Skeletal muscle tissue (tissue), 4 donors: ENCODE results near the gene BDH1. TPM values are rescaled to one million over a fixed set of nuclear protein-coding genes. Genes with fewer than 3 reads are reported as not detected.
A peak's percentile ranks its signal among the peaks of the same experiment; 100 is the strongest.
"Not testable (repeated sequence)": the region's sequence is repeated elsewhere in the genome, so short reads cannot be mapped to it uniquely, and the experiment has no call there.

Experiments
- H3K27ac ChIP-seq: one replicate; pipeline ENCODE4 v1.7.0; 2013; ENCODE audit warnings: mild to moderate bottlenecking, low read depth, low read length, inconsistent platforms
- H3K27me3 ChIP-seq, 3 donors: one replicate each; pipeline ENCODE4 v1.7.0; 2013; ENCODE audit warnings: low read length in 3 of 3; ENCODE audit not compliant: control insufficient read depth in 3 of 3, insufficient read depth in 3 of 3
- H3K36me3 ChIP-seq, 3 donors: one replicate each; pipeline ENCODE4 v1.7.0; 2013; ENCODE audit warnings: low read length in 3 of 3; ENCODE audit not compliant: control insufficient read depth in 3 of 3, insufficient read depth in 3 of 3
- H3K4me1 ChIP-seq, 3 donors: one replicate each; pipeline ENCODE4 v1.7.0; 2013; ENCODE audit warnings: low read length in 3 of 3, mild to moderate bottlenecking in 3 of 3; ENCODE audit not compliant: control insufficient read depth in 3 of 3, insufficient read depth in 3 of 3
- H3K4me3 ChIP-seq, 3 donors: one replicate each; pipeline ENCODE4 v1.7.0; 2013; ENCODE audit warnings: low read length in 3 of 3
- H3K9ac ChIP-seq, 3 donors: one replicate each; pipeline ENCODE4 v1.7.0; 2013; ENCODE audit warnings: low read length in 3 of 3, mild to moderate bottlenecking in 3 of 3, moderate library complexity in 2 of 3, low read depth in 1 of 3
- H3K9me3 ChIP-seq, 3 donors: one replicate each; pipeline ENCODE4 v1.7.0; 2013; ENCODE audit warnings: low read length in 3 of 3; ENCODE audit not compliant: control insufficient read depth in 3 of 3
- total RNA-seq: library from RNA; depleted of rRNA; stranded (reverse); fragments of >200 nt; gene quantifications from one replicate; pipeline ENCODE4 v1.2.3, GENCODE V29; 2014
- donor health status: Osteomylitis.

The BDH1 gene
- total RNA-seq, 1 donor from 2014 or later: 2.6 TPM

GRCh38 chr3:197569433-197569832, 13.7 kb upstream of the BDH1 start:
- not testable (repeated sequence) for H3K4me3 ChIP-seq, H3K4me1 ChIP-seq, H3K9ac ChIP-seq, H3K9me3 ChIP-seq, H3K36me3 ChIP-seq, H3K27ac ChIP-seq
- H3K27me3 ChIP-seq: peaks cover 5 to 21% (median 14%) of the 10 kb centered on the region in 3 donors

GRCh38 chr3:197567904-197568681, 12.3 kb upstream of the BDH1 start:
- Histone ChIP-seq H3K27ac (no peak overlapping the region), H3K36me3 (no peaks in the 10 kb centered on the region), H3K9ac (no peak overlapping the region), H3K4me1 (no peaks in the 10 kb centered on the region), H3K4me3 (no peak overlapping the region), H3K9me3 (no peaks in the 10 kb centered on the region), H3K27me3 (peaks cover 5 to 17% (median 10%) of the 10 kb centered on the region in 3 donors)

GRCh38 chr3:197566155-197566554, 10.4 kb upstream of the BDH1 start:
- H3K9me3 ChIP-seq, H3K4me3 ChIP-seq, H3K27ac ChIP-seq, H3K9ac ChIP-seq, H3K36me3 ChIP-seq, H3K4me1 ChIP-seq: not testable (repeated sequence)
- H3K27me3 ChIP-seq: peaks cover 5 to 11% (median 9%) of the 10 kb centered on the region in 3 donors

DNA sequence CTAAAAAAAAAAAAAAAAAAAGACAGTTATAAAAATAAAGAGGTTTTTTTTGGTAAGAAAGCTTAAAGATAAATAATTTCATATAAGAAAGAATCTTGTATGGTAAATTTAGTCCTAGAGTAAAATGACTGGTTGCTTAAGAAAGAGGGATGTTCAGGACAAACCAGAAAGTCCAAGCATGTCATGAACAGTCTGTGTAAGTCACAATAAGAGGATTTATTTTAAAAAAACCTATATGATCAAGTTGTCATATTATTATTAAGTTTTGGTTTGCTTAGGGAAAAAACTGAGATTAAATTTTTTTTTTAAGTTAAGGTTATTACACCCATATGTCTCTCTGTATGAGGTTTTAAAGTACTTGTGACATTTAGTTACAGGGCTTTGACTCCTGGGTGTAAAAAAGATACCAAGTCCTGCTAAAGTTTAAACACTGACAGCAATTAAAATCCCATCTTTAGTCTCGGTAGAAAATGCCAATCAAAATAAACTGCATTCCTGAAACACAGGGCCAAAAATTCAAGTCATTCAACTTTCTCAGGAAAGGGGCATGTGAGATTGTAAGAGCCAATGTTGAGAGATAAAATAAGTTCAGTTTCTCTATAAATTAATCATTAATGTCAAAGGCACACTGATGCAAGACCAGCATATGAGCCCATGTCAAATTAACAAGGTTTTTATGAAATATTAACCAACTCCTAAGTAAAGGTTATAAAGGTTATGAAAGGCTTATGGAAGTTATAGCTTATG, 8.5 kb upstream of the BDH1 start:
- no peaks in the 10 kb centered on the region for H3K36me3 ChIP-seq
- peaks cover 6 to 15% (median 9%) of the 10 kb centered on the region in 3 donors for H3K27me3 ChIP-seq
- H3K27ac ChIP-seq: no peak overlapping the region
- no peak overlapping the region for H3K9ac ChIP-seq
- no peaks in the 10 kb centered on the region for H3K9me3 ChIP-seq
- no peak overlapping the region for H3K4me3 ChIP-seq
- no peaks in the 10 kb centered on the region for H3K4me1 ChIP-seq

- no peak overlapping the region for H3K27ac ChIP-seq
- H3K27me3 ChIP-seq: peaks cover 4 to 20% (median 12%) of the 10 kb centered on the region in 3 donors
- no peak overlapping the region for H3K9ac ChIP-seq
- H3K9me3 ChIP-seq: no peaks in the 10 kb centered on the region
- no peak overlapping the region for H3K4me3 ChIP-seq
- no peaks in the 10 kb centered on the region for H3K36me3 ChIP-seq
- no peaks in the 10 kb centered on the region for H3K4me1 ChIP-seq
Observed at GRCh38 chr3:197562398-197563251, 6.9 kb upstream of the BDH1 start.

- Histone ChIP-seq H3K27ac (no peak overlapping the region), H3K27me3 (peaks cover 6 to 18% (median 13%) of the 10 kb centered on the region in 3 donors), H3K4me3 (no peak overlapping the region), H3K9ac (no peak overlapping the region), H3K36me3 (no peaks in the 10 kb centered on the region), H3K4me1 (no peaks in the 10 kb centered on the region), H3K9me3 (no peaks in the 10 kb centered on the region)
Observed at GRCh38 chr3:197561926-197562325, 6.2 kb upstream of the BDH1 start.

DNA sequence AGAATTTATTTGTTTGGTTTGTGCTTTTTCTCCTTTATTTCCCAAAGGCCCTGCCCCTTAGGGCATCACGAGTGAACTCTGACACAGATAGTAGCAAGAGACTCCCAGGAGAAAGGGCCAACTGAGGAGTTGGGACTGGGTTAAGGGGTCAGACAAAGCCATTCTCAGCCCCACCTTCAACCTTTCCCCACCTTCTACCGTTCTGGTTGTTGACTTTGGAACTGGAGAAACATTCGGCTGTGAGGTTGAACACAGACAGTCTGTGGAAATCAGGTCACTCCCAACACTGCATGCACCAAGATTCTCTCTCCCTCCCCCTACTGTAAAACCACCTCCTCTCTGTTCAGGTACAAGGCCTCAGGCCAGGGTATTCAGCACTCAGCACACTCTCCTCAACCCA, 3.9 kb upstream of the BDH1 start:
- Histone ChIP-seq H3K9ac (no peak overlapping the region), H3K27ac (no peak overlapping the region), H3K4me1 (peaks cover 6 to 12% (median 10%) of the 10 kb centered on the region in 3 donors), H3K36me3 (no peaks in the 10 kb centered on the region), H3K4me3 (no peak overlapping the region), H3K9me3 (no peaks in the 10 kb centered on the region), H3K27me3 (peaks cover 10 to 25% (median 13%) of the 10 kb centered on the region in 3 donors)

- H3K36me3 ChIP-seq: no peaks in the 10 kb centered on the region
- no peaks in the 10 kb centered on the region for H3K9me3 ChIP-seq
- H3K4me3 ChIP-seq: peak overlapping the region; percentile 89 to 96 (median 96)
- H3K27ac ChIP-seq: peak overlapping the region; percentile 97
- H3K9ac ChIP-seq: peak overlapping the region; percentile 84 to 96 (median 94)
- peaks cover 19 to 30% (median 21%) of the 10 kb centered on the region in 3 donors for H3K4me1 ChIP-seq
- peaks cover 10 to 25% (median 10%) of the 10 kb centered on the region in 3 donors for H3K27me3 ChIP-seq
Observed at GRCh38 chr3:197554562-197555280, 1.0 kb downstream of the BDH1 start.

DNA sequence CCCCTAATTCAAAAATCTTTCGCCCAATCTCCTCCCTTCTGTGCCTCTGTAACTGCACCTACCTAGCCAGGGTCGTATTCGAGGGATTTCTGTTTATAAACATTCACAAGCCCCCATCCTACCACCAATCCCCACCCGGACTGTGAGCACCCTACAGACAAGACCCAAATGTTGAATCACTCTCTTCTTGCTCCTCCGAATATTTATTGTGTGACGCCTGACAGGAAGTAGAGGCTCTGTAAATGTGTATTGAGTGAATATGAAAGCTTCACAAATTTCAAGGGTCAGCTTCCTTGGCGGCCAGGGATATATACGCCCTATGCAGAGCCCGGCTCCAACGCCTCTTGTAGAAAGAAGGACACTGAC, 1.6 kb downstream of the BDH1 start:
- peak overlapping the region; percentile 97 for H3K27ac ChIP-seq
- no peaks in the 10 kb centered on the region for H3K9me3 ChIP-seq
- peak overlapping the region; percentile 89 to 96 (median 96) for H3K4me3 ChIP-seq
- no peaks in the 10 kb centered on the region for H3K36me3 ChIP-seq
- peak overlapping the region; percentile 74 to 96 (median 94) for H3K9ac ChIP-seq
- H3K27me3 ChIP-seq: peaks cover 7 to 21% (median 10%) of the 10 kb centered on the region in 3 donors
- H3K4me1 ChIP-seq: peaks cover 19 to 34% (median 26%) of the 10 kb centered on the region in 3 donors
